Measurements from ENCODE around the gene PPM1E.

Gene PPM1E

DNA sequence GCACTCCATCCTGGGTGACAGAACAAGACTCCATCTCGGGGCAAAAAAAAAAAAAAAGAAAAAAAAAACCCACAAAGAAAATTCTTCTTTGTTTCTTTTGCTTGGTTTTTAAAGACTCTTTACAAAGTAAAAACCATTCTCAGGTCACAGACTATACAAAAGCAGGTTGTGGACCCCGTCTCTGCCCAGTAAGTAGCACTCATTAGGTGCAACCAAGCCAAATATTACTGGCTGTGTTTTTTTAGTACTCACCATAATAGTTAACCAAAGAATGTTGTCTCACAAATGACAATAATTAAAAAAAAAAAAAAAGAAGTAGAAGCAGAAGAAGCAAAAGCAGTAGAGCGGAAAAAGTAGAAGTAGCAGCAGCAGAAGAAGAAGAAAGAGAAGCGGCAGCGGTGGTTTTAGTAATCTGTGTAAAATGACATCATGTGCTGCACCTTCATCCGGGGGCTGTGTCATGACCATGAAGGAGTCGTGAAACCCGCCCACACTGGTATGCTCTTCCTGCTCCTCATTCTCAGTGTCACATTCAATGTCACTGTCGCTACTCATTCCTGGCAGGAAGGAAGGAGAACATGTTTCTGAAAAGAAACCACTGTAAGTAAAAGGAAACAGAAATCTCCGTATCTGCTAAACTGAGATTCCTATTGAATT is 245.6 kb downstream of the PPM1E start:
- DNase-seq: no peak

DNA sequence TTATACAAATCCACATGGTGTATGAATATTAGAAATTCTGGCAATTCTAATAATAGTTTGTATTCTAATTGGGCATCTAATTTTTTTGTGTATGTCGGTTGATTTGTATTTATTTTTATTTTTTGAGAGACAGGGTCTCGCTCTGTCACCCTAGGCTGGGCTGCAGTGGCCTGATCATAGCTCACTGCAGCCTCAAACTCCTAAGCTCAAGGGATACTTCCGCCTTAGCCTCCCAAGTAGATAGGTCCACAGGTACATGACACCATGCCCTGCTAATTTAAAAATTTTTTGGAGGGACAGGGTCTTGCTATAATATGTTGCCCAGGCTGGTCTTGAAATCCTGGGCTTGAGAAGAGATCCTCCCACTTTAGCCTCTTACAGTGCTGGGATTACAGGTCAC is 246.5 kb downstream of the PPM1E start:
- DNase-seq: no peak

DNA sequence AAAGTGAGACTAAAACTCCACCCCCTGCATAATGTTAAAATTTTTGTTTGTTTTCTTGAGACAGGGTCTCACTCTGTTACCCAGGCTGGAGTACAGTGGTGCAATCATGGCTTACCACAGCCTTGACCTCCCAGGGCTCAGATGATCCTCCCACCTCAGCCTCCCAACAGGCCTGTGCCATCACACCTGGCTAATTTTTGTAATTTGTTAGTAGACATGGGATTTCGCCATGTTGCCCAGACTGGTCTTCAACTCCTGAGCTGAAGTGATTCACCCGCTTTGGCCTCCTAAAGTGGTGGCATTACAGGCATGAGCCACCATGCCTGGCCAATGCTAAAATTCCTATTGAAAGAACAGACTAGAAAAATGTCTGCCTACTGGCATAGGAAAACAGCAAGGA is 247.2 kb downstream of the PPM1E start:
- DNase-seq: no peak

DNA sequence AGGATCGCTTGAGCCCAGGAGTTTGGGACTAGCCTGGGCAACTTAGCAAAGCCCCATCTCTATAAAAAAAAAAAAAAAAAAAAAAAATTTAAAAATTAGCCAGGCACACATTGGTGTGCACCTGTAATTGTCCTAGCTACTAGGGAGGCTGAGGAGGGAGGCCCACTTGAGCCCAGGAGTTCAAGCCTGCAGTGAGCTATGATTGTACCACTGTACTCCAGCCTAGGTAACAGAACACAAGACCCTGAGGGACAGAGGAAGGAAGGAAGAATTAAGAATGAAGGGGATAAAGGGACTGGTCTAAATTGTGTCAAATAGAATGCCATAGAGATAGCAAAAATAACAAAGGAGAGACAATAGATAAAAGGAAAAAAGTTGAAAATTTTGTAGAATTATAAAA is 248.2 kb downstream of the PPM1E start:
- no peak for DNase-seq

DNA sequence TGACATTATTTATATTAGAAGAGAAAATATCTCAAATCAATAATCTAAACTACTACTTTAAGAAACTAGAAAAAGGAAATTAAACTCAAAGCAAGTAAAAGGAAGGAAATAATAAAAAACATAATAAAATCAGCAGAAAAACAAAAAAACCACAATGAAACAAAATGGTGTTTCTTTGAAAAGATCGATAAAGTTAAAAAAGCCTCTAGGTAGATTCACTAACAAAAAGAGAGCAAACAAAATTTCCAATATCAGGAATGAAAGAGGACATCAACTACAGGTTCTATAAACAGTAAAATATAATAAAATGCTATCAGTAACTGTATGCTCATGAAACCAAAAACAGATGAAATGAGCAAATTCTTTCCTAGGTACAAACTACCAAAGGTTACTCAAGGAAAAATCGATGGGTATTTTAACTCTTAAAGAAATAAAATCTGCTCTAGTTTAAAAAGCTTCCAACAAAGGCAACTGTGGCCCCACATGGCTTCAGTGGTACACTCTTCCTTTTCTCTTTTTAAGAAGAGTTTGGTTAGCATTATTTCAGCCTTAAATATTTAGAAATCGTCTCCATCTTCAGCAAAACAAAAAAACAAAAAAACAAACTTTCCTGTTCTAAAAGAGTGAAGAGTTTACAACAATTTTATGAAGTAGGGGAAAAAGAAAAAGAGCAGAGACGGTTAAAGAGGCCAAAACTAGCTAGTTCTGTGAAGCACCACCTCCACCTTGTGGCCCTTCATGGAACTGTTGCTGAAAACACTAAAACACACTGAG is 248.9 kb downstream of the PPM1E start:
- DNase-seq: no peak

DNA sequence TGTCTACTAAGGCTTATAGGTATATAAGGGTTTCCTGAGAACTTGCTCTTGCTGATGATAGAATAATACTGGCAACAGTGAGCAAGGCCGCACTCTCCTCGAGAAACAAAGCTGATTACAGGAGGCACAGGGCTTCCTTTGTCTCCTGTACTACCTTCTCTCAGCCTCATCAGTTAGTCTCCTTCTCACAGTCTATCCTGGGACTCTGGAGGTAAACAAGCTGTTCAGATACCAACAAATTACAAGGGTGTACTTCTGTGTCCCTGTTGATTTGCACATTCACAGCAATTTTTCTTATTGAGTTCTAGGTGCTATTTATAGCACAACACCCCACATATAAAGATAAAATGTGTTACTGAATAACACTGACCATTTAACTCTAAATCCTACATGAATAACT is 252.3 kb downstream of the PPM1E start:
- no peak for DNase-seq

DNA sequence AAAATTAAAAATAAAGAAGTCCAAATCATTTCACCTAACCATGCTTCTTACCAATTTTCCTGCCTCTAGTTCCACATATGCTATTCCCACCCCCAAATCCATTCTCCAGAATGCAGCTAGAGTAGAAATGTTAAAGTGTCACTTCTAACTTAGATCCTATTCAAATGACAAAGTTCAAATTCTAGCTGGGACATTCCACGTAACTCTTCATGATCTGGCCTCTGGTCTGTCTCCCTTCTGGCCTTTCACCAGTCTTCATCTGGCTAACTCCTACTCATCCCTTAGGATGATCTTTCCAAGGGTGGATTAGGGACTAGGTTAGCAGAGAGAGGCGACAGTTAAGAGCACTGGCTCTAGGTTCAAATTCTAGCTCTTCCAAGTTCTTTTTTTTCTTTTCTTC is 253.1 kb downstream of the PPM1E start:
- no peak for DNase-seq

DNA sequence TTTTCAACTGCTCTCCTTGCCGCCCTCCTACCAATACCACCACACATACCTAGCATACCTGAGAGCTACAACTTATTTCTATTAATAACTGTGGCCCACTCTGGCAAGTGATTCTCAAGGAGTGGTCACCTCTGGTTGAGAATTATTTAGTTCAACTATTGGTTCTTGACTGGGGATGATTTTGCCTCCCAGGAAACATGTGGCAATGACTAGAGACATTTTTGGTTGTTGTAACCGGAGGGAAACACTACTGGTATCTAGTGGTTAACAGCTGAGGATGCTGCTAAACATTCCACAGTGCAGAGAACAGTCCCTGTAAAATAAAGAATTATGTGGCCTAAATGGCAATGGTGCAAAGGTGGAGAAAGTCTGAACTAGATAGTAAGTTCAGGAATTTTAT is 254.4 kb downstream of the PPM1E start:
- no peak for DNase-seq

DNA sequence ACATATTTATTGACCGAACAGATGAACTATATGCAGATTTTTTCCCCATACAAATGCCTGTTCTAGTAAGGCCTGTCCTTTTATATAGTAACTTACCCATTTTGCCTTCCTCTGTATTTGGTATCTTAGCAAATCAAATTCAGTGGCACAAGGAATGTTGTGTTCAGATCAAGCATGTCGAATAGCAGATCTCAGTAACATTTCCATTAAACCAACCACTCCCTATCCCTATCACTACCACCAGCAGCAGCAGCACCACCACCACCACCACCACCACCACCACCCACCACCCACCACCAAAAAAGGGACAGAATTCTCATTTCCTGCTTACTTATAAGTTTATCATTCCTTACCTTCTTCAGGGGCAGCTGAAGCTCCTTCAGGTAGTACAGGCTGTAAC is 256.3 kb downstream of the PPM1E start:
- DNase-seq: no peak

DNA sequence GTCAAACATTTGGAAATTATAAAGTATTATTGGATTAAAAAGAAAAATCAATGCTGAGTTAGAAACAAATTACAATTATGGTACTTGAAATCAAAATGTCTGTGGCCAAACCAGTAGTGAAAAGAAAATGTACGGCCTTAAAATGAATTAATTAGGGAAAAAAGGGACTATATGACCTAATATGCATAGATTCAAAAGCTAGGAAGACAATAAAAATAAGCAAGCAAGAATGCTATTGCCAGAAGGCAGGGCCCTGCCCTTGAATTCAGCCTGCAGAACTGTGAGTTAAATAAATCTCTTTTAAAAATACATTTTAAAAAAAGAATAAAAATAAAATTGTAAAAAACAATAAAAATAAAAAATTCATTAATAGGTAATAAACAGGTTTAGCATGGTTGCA is 262.4 kb downstream of the PPM1E start:
- no peak for DNase-seq

DNA sequence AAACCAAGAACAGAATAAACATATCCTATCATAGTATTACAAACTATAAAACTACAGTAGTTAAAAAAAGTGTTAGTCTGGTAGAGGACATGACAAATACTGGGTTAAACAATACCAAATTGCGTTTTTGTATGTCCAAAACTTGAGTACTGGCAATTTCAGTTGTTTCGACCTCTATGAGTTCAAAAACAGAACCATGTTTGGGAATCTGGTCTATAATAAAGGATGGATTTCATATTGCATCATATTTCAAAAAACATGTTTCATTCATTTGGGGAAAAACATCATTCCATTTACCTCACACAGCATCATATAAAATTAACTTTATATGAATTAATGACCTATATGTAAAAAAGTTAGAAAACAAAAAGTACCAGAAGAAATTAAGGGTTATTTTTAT is 269.3 kb downstream of the PPM1E start:
- no peak for DNase-seq

DNA sequence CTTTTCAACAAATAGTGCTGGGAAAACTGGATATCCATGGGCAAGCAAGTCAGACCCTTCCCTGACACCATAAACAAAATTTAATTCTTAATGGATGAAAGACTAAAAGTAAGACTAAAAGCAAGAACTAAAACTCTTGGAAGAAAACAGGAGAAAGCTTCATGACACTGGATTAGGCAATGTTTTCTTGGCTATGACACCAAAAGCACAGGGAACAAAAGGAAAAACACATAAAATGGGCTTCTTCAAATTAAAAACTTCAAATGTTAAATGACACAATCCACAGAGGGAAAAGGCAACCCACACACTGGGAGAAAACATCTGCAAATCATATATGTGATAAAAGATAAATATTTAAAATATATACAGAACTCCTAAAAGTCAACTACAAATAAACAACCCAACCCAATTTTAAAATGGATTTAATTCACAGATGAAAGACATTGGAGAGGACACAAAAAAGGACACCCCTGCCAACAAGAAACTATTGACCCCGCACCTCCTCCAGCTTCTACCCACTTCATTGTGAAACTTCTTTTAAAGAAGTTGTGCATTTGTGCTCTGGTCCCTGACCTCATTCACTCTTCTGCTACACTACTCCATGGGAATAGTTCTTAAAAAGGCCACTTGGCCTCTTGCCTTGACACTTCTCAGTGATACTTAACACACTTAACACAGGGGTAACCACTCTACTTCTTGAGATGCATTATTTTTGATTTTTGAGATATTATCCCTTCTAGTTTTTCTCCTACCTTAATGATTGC is 270.7 kb downstream of the PPM1E start:
- no peak for DNase-seq

DNA sequence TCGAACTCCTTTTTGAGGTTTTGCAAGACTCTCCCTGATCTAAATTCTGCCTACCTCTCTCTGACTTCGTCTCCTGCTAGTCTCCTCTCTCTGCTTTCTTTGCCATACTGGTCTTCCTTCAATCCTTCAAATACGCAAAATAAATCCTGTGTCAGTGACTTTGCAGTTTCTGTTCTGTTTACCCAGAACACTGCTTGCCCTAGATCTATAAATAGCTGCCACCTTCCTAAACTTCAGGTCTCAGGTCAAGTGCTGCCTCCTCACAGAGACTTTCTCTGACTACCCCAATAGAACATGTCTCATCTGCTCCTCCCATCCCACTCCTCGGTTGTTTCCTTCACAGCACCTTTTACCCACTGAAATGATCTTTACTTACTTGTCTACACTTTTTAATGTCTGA is 272.1 kb downstream of the PPM1E start:
- DNase-seq: no peak

DNA sequence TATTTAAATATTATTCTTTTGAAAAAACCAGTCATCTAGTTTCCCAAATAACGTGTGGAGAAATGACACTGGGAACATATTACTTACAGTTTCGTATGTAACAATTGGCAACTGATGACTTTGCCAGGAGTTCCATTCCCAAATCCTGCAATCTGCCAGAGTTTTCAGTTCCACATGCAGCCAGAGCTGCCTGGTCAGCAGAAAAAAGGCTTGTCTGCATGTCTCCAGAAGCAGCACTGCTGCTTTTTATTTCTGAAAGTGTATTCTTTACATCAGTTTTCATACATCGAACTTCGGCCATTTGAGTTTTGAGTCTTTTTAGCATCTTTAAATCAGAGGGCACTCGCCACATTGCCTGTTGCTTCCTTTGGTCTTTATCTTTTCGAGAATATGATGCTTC is 272.7 kb downstream of the PPM1E start:
- DNase-seq: no peak

DNA sequence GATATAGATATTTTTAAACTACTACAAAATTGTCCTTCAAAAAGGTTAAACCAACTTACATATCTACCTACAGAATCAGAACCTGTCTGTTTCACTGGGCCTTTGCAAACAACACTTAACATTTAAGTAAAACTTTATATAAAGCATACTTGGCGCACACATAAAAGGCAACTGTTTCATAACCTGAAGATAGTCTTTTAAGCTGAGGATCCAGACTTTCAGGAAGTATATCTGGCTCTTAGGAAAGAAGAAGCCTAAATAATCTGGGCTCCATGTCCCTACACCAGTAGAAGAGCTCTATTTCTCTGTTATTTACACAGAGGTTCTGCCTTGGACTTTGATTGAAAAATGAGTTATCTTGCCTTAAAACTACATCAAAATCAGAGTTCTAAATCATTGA is 275.2 kb downstream of the PPM1E start:
- no peak for DNase-seq

All from SHP77 treated with DMSO at 0.1 percent for 48 hours (cell line).